GM12874 (cell line): ENCODE data around the gene SLC17A9.

Experiments used
- TF ChIP-seq, protein P1 (sequence below): IDR thresholded peaks from 2 replicates; pipeline ENCODE4 v1.5.1; 2011; ENCODE audit warnings: low read depth, mild to moderate bottlenecking, control low read depth, low read length, moderate library complexity; ENCODE audit not compliant: insufficient read depth

Gene SLC17A9

DNA sequence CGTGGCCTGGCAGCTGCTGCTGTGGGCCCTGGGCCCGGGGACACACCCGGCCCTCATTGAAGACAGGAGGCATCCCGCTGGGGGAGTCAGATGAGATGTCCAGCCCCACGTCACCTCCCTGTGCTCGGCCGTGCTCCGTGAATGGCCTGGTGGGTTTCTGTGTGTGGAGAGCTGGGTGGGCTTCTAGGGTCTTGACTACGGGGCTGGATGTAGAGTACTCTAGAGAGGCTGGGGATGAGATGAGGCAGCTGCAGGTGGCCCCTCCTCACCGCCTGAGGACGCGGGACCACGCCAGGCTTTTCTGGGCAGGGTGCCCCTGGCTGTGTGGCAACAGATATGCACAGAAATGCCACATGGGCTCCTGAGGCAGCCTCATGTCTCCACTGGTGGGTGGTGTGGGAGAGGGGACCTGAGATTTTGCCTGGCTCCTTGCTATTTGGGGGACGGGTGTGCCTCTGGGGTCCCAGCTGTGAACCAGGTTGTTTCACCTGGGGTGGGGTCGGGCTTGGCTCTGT is 62.7 kb downstream of the SLC17A9 start:
- TF ChIP-seq, protein P1, sequence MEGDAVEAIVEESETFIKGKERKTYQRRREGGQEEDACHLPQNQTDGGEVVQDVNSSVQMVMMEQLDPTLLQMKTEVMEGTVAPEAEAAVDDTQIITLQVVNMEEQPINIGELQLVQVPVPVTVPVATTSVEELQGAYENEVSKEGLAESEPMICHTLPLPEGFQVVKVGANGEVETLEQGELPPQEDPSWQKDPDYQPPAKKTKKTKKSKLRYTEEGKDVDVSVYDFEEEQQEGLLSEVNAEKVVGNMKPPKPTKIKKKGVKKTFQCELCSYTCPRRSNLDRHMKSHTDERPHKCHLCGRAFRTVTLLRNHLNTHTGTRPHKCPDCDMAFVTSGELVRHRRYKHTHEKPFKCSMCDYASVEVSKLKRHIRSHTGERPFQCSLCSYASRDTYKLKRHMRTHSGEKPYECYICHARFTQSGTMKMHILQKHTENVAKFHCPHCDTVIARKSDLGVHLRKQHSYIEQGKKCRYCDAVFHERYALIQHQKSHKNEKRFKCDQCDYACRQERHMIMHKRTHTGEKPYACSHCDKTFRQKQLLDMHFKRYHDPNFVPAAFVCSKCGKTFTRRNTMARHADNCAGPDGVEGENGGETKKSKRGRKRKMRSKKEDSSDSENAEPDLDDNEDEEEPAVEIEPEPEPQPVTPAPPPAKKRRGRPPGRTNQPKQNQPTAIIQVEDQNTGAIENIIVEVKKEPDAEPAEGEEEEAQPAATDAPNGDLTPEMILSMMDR, result no peak

DNA sequence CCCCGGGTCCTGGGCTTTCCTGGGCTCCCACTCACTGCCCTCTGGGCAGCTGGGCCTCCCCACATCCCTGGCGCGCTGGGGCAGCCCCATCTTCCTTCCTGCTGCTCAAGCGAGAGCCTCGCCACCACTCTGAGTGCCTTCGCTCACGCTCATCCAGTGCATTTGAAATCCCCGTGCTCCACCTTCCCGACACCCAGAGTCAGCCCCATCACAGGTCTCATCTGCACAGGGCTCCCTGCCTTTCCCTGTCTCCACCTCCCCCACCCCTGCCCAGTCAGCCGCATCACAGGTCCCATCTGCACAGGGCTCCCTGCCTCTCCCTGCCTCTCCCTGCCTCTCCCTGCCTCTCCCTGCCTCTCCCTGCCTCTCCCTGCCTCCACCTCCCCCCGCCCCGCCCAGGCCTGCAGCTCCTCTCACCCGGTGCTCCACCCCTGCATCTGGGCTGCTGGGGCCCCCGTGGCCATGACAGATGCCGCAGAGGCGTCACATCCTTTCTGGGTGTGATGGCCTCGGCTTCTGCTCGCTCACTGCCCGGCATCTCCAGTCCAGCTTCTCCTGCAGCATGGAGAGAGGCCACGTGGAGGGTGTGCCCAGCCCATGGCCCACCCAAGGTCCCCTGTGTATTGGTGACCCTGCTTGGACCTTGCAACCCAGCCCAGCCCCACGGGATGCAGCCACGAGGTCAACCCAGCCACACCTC is 63.3 kb downstream of the SLC17A9 start:
- TF ChIP-seq, protein P1, result no peak

DNA sequence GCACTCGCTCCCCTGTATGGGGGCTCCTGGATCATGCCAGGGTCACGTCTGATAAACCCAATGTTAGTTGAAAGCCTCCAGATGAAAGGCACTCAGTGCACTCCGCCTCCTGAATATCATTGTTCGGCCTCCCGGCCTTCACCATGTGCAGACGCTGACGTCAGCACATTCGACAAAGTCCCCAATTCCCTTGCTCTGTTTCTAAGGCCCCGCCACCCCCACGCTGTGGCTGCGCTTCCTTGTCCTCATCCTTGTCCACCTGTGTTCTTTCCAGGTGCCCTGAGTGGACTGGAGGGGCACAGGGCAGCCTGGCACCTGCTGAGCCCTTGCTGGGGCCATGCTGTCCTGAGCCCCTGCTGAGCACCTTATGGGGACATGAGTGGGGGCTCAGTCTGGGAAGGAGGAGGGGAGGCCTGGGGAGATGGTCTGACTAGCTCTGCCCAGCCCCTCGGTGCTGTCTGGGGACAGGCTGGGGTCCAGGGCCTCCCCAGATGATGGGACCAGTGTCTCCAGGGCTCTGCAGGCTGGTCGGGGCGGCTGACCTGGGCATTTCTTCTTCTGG is 64.1 kb downstream of the SLC17A9 start:
- TF ChIP-seq, protein P1, result no peak

DNA sequence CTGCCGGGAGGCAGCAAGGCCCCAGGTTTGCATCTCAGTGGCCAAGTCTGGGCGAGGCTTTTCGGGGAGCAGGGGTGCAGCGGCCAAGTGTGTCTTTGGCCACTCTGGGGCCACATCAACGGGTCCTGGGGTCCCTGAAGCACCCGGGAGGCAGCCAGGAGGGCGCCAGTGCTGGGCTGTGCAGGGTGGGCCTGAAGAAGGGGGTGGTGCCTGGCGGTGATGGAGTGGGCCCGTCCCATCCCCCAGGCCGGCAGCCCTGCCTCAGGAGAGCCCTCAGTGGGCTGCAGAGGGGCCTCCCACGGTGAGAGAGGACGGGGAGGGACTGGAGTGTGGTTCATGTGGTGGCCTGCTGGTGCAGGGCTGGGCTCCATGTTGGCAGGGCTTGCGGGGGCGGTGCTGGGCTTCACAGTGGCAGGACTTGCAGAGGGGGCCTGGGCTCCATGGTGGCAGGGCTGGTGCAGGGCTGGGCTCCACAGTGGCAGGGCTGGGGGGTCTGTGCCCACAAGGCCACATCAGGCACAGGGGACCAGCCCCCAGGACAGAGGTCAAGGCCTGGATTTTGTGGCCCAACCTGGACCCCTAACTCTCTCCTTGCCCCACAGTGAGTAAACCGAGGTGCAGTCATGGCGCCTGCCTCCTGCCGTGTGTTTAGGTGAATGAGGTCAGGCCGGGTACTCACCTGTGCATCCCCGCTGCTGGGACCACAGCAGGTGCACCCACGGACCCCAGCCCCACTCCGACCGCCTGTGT is 64.7 kb downstream of the SLC17A9 start:
- TF ChIP-seq, protein P1, result no peak

DNA sequence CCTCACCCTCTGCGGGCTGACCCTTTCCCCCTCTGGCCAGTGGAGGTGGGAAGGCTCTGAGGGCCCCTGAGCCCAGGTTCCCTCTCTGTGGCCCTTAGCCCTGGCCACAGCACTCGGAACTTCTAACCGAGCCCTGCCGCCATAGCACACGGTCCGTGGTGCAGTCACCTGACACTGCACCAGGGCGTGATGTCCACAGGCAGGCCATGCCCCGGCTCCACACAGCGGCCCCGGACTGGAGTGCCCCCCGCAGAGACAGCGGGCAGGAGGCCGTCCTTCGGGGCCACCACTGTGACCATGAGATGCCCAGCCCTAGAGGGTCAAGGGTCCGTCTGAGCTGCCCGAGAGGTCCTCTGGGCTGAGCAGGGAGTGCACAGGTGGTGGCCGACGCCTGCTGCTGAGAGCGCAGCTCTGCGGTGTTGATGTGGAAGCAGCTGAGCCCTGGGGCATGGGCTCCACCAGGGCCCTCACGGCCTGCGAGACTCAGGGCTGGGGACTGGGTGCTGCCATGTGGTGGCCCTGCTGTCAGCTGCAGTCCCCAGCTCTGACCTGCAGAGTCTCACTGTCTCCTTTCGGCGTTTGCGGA is 65.4 kb downstream of the SLC17A9 start:
- TF ChIP-seq, protein P1, result no peak
